HL-60 (cell line): ENCODE results near the gene CCDC185.

Experiments
- CTCF ChIP-seq: IDR thresholded peaks from one replicate; pipeline ENCODE4 v1.5.1; 2011; ENCODE audit warnings: low read length, control low read depth, inconsistent platforms; ENCODE audit not compliant: insufficient read depth
- REST ChIP-seq: IDR thresholded peaks from 2 replicates; pipeline ENCODE4 v1.6.1; 2012; ENCODE audit warnings: low read depth; ENCODE audit not compliant: insufficient replicate concordance

DNA sequence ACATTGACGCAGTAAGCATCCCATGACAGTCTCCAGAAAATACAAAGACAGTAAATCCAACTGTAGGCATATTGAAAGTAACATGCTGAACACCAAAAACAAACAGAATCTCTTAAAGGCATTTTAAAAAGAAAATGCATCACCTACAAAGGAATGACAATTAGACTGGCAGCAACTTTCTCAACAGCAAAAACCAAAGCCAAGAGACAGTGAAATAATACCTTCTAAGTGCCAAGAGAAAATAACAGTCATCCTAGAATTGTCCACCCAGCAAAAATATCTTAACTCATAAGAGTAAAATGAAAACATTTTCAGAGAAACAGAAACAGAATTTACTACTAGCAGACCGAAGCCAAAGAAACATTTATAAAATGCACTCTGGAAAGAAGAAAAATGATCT, 20.0 kb downstream of the CCDC185 start:
- no peak for TF ChIP-seq CTCF
- TF ChIP-seq REST: no peak
